SH-SY5Y (cell line): ENCODE measurements around the gene CDH4.

Experiments used
- GATA2 ChIP-seq: IDR thresholded peaks from 2 replicates; pipeline ENCODE4 v1.6.1; 2011; ENCODE audit warnings: mild to moderate bottlenecking, low read depth, low read length
- GATA3 ChIP-seq: IDR thresholded peaks from 2 replicates; pipeline ENCODE4 v1.6.1; 2011; ENCODE audit warnings: low read depth, mild to moderate bottlenecking, low read length, moderate library complexity

- no peak for TF ChIP-seq GATA2
- TF ChIP-seq GATA3: no peak
Observed at GRCh38 chr20:61534346-61534745, 282.3 kb downstream of the CDH4 start.
